HL-60 (cell line): ENCODE results near the gene ADAM17.
"Not testable (repeated sequence)": the region's sequence is repeated elsewhere in the genome, so short reads cannot be mapped to it uniquely, and the experiment has no call there.

Source experiments
- GABPA ChIP-seq: IDR thresholded peaks from 2 replicates; pipeline ENCODE4 v1.6.1; 2012; ENCODE audit warnings: low read depth
- POLR2AphosphoS5 ChIP-seq: IDR thresholded peaks from 2 replicates; pipeline ENCODE4 v1.6.1; 2012; ENCODE audit warnings: low read depth
- REST ChIP-seq: IDR thresholded peaks from 2 replicates; pipeline ENCODE4 v1.6.1; 2012; ENCODE audit warnings: low read depth; ENCODE audit not compliant: insufficient replicate concordance
- TF ChIP-seq, protein P1 (sequence below): IDR thresholded peaks from one replicate; pipeline ENCODE4 v1.5.1; 2011; ENCODE audit warnings: low read length, control low read depth, inconsistent platforms; ENCODE audit not compliant: insufficient read depth

GRCh38 chr2:9550859-9551391, 4.7 kb downstream of the ADAM17 start:
- TF ChIP-seq, protein P1, sequence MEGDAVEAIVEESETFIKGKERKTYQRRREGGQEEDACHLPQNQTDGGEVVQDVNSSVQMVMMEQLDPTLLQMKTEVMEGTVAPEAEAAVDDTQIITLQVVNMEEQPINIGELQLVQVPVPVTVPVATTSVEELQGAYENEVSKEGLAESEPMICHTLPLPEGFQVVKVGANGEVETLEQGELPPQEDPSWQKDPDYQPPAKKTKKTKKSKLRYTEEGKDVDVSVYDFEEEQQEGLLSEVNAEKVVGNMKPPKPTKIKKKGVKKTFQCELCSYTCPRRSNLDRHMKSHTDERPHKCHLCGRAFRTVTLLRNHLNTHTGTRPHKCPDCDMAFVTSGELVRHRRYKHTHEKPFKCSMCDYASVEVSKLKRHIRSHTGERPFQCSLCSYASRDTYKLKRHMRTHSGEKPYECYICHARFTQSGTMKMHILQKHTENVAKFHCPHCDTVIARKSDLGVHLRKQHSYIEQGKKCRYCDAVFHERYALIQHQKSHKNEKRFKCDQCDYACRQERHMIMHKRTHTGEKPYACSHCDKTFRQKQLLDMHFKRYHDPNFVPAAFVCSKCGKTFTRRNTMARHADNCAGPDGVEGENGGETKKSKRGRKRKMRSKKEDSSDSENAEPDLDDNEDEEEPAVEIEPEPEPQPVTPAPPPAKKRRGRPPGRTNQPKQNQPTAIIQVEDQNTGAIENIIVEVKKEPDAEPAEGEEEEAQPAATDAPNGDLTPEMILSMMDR: not testable (repeated sequence)
- not testable (repeated sequence) for TF ChIP-seq REST, POLR2AphosphoS5, GABPA
